Central memory CD4-positive, alpha-beta T cell (primary cell): ENCODE measurements around the gene SHC2.
"Not testable (repeated sequence)": the region's sequence is repeated elsewhere in the genome, so short reads cannot be mapped to it uniquely, and the experiment has no call there.

Experiments
- DNase-seq: peaks from one replicate; pipeline ENCODE4 v3.0.0; 2022

Gene SHC2

GRCh38 chr19:405121-405965 lies 55.5 kb downstream of the SHC2 start:
- DNase-seq = no peak

GRCh38 chr19:403221-404027 lies 57.4 kb downstream of the SHC2 start:
- no peak for DNase-seq

GRCh38 chr19:402786-403185 lies 58.0 kb downstream of the SHC2 start:
- DNase-seq = no peak

- DNase-seq = no peak
These were observed 58.8 kb downstream of the SHC2 start for GRCh38 chr19:401866-402511.

GRCh38 chr19:400976-401865 lies 59.6 kb downstream of the SHC2 start:
- DNase-seq = no peak

GRCh38 chr19:399370-399769 lies 61.5 kb downstream of the SHC2 start:
- no peak for DNase-seq

GRCh38 chr19:398719-399118 lies 62.1 kb downstream of the SHC2 start:
- DNase-seq = no peak

- no peak for DNase-seq
These were observed 62.7 kb downstream of the SHC2 start for GRCh38 chr19:397941-398706.

- DNase-seq = no peak
These were observed 63.5 kb downstream of the SHC2 start for GRCh38 chr19:397321-397720.

- DNase-seq = no peak
These were observed 65.4 kb downstream of the SHC2 start for GRCh38 chr19:395467-395866.

GRCh38 chr19:394857-395256 lies 66.0 kb downstream of the SHC2 start:
- DNase-seq = not testable (repeated sequence)

GRCh38 chr19:393560-393959 lies 67.3 kb downstream of the SHC2 start:
- DNase-seq = not testable (repeated sequence)

- no peak for DNase-seq
These were observed 68.4 kb downstream of the SHC2 start for GRCh38 chr19:392375-392970.

GRCh38 chr19:391726-392374 lies 69.0 kb downstream of the SHC2 start:
- no peak for DNase-seq

- no peak for DNase-seq
These were observed 69.7 kb downstream of the SHC2 start for GRCh38 chr19:391207-391557.

GRCh38 chr19:390386-391206 lies 70.2 kb downstream of the SHC2 start:
- DNase-seq = no peak

GRCh38 chr19:389935-390289 lies 70.9 kb downstream of the SHC2 start:
- DNase-seq = no peak

GRCh38 chr19:389255-389934 lies 71.4 kb downstream of the SHC2 start:
- no peak for DNase-seq

- no peak for DNase-seq
These were observed 72.1 kb downstream of the SHC2 start for GRCh38 chr19:388691-389090.
